GM12864 (cell line): Measurements from ENCODE around the gene CPED1.

Source experiments
- DNase-seq: peaks from one replicate; pipeline ENCODE4 v3.0.0-alpha.2; 2011; ENCODE audit warnings: low read depth
- H3K4me3 ChIP-seq: 2 replicates; pipeline ENCODE4 v1.5.1; 2011; ENCODE audit warnings: mild to moderate bottlenecking, low read depth, low read length, control low read depth
- TF ChIP-seq, protein P1 (sequence below): IDR thresholded peaks from 2 replicates; pipeline ENCODE4 v1.5.1; 2011; ENCODE audit warnings: low read depth, mild to moderate bottlenecking, moderate library complexity, low read length, control low read depth, inconsistent platforms; ENCODE audit errors: missing control alignments

The CPED1 gene

DNA sequence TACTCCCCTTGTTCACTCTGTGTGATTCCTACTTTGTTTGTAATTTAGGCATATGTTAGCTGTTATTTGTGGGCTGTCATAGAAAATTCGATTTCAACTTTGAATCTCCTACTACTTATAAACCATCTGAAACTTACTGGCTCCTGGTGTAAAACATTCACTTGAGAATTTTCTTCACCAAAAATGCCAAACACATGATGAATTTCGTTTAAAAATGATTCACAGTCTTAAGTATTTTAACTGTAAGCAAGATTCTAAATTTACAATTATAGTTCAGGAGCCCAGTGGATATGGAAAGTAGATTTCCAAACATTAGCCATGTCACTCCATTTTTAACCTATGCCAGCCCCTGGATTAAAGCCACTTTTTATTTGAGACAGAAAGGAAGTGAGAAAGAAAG, 3.1 kb downstream of the CPED1 start:
- no peak overlapping the region for H3K4me3 ChIP-seq
- DNase-seq, result no peak
- TF ChIP-seq, protein P1, sequence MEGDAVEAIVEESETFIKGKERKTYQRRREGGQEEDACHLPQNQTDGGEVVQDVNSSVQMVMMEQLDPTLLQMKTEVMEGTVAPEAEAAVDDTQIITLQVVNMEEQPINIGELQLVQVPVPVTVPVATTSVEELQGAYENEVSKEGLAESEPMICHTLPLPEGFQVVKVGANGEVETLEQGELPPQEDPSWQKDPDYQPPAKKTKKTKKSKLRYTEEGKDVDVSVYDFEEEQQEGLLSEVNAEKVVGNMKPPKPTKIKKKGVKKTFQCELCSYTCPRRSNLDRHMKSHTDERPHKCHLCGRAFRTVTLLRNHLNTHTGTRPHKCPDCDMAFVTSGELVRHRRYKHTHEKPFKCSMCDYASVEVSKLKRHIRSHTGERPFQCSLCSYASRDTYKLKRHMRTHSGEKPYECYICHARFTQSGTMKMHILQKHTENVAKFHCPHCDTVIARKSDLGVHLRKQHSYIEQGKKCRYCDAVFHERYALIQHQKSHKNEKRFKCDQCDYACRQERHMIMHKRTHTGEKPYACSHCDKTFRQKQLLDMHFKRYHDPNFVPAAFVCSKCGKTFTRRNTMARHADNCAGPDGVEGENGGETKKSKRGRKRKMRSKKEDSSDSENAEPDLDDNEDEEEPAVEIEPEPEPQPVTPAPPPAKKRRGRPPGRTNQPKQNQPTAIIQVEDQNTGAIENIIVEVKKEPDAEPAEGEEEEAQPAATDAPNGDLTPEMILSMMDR, result no peak

DNA sequence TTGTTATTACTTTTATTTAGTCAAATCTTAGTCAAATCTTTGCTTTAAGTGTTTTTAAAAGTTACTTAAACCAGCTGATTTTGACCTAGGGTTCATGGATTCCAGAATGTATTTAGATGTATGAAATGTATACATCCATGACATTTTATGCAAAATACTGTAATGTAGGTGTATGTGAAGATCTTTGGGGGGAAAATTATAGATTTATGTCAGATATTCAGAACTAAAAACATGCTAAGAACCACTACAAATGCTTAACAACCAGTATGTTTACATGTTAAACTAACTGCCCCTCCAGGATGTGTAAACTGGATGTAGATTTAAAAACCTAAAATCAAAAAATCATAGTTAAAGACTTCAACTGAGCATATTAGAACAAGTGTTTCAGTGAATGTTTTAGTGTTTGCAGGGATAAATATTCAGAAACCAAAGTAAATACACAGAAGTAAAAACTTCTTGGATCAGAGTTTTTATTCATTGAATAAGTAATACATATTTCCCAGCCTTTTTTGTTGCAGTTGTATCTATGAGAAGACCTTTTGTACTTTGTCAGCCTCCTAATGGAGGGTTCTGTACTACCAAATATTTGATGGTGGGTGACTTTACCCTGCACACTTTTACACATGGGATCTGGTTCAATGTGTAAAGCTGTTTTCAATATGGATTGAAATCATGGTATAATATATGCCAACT, 3.9 kb downstream of the CPED1 start:
- H3K4me3 ChIP-seq, result no peak overlapping the region
- TF ChIP-seq, protein P1, result no peak
- no peak for DNase-seq

DNA sequence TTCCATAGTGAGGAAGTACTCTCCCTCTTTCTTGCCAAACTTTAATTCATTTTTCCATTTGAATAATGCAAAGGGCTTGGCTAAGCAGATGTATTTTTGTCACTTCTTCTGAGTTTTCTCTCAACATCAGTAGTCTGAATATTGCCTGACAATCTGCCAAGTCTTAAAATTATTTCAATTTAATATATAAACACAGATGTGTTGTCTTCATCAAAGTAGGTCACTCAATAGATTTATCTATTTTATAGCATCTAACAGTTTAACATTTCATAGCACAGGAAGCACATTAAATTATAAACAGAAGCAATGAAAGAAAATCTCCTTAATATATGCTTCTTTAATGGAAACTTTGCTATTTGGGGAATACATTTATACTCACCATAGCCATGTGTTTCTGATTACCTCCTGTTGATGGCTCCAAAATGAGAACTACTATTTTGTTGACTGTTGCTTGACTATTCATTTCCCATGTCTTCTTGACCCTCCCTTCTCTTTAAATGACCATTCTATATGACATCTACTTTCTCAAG, 4.5 kb downstream of the CPED1 start:
- TF ChIP-seq, protein P1, result no peak
- H3K4me3 ChIP-seq, result no peak overlapping the region
- no peak for DNase-seq

DNA sequence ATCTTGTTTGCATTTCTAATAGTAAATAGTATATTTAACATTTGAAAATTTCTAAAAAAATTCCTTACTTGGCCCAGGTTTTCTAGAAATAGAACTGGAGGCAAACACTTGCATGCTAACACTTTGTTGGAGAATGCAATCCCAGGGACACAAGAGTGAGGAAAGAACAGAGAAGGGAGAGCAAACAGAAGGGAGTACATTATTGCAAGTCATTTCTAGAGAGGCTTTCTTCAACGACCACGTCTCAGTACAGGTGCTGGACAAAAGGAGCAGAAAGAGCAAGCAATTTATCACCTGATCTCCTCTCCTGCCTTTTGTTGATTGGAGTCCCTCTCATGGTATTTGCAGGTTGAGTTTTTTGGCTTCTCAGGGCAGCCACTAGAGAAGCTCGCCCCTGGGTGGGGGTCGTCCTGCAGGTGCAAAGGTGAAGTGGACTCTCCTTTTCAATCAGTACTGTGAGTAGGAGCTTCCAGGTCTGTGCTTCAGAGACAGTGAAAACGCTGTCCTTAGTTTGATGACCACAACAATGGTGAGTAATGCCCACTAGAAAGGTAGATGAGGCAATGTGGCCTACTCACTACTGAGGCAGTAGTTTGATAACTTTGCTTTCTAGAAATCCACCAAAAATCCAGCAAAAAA, 5.2 kb downstream of the CPED1 start:
- no peak overlapping the region for H3K4me3 ChIP-seq
- DNase-seq, result no peak
- TF ChIP-seq, protein P1, result no peak

DNA sequence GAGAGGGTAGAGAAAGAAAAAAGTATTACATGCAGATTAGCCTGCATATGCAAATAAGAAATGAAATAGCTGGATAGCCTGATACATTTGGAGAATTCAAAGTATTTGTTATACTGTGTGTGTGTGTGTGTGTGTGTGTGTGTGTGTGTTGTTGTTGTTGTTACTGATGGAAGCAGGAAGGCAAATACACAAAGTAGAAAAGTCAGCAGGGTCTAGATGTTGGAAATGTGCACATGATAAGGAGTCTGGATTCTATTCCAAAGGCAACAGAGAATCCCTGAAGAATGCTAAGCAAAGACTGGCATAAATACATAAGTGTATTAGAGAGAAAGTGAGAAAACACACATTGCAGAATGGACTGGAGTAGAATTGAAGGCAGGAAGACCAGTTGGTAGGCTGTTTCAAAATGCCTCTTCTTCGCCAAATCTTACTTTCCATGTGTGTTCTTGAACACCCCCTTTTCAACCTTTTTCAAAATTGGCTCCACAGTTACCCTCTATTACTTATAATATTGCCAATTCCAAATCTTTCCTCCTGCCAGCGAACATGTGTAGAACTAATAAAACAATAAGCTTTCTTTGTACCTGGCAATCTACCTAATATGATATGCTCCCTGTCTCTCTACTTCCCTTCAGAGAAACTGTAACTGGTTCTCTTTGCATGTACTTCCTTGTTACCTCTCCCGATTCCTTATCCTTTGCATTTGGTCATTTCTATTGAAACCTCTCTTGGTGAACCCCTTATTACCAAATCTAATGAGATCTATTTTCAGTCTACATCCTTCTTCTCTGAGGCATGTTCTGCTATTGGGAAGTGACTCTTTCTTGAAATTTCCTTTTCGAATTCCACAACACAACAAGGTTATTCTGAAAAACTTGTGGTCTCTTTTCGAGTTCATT, 6.2 kb downstream of the CPED1 start:
- TF ChIP-seq, protein P1, result no peak
- no peak overlapping the region for H3K4me3 ChIP-seq
- DNase-seq, result no peak

DNA sequence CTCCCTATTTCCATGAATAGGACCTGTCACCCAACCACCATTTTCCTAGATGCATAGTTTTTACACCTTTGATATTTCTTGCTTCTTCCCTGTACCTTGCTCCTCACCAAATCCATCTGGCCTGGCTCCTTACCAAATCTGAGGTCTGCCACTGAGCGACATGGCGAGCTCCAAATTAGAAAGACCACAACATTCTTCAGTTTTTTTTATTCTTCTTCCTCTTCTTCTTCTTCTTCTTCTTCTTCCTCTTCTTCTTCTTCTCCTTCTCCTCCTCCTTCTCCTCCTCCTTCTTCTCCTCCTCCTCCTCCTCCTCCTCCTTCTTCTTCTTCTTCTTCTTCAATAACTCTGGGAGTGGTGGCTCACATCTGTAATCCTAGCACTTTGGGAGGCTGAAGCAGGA, 7.1 kb downstream of the CPED1 start:
- no peak for DNase-seq
- TF ChIP-seq, protein P1, result no peak
- H3K4me3 ChIP-seq, result no peak overlapping the region
